SK-N-SH (cell line): ENCODE measurements around the gene CHST1.

Experiments used
- CTCF ChIP-seq: fragments of 200-600 bp; sonication (generic); IDR thresholded peaks from 2 replicates; pipeline ENCODE4 v1.6.1; 2017; ENCODE audit warnings: antibody characterized with exemption, mild to moderate bottlenecking, moderate library complexity
- ELF1 ChIP-seq: IDR thresholded peaks from 2 replicates; pipeline ENCODE4 v1.4.0; 2012
- NRF1 ChIP-seq: IDR thresholded peaks from 2 replicates; pipeline ENCODE4 v1.6.1; 2012; ENCODE audit warnings: low read depth, mild to moderate bottlenecking, low read length
- RCOR1 ChIP-seq: fragments of 150-350 bp; IDR thresholded peaks from 2 replicates; pipeline ENCODE4 v1.6.1; 2017; ENCODE audit warnings: antibody characterized with exemption, low read length
- REST ChIP-seq: IDR thresholded peaks from 2 replicates; pipeline ENCODE4 v1.6.1; 2012; ENCODE audit warnings: mild to moderate bottlenecking, low read depth, low read length, moderate library complexity
- RFX5 ChIP-seq: IDR thresholded peaks from 2 replicates; pipeline ENCODE4 v1.6.1; 2012; ENCODE audit warnings: mild to moderate bottlenecking, improper control_type of control experiment, low read length
- YY1 ChIP-seq: IDR thresholded peaks from 2 replicates; pipeline ENCODE4 v1.4.0; 2012; ENCODE audit warnings: low read depth, mild to moderate bottlenecking

DNA sequence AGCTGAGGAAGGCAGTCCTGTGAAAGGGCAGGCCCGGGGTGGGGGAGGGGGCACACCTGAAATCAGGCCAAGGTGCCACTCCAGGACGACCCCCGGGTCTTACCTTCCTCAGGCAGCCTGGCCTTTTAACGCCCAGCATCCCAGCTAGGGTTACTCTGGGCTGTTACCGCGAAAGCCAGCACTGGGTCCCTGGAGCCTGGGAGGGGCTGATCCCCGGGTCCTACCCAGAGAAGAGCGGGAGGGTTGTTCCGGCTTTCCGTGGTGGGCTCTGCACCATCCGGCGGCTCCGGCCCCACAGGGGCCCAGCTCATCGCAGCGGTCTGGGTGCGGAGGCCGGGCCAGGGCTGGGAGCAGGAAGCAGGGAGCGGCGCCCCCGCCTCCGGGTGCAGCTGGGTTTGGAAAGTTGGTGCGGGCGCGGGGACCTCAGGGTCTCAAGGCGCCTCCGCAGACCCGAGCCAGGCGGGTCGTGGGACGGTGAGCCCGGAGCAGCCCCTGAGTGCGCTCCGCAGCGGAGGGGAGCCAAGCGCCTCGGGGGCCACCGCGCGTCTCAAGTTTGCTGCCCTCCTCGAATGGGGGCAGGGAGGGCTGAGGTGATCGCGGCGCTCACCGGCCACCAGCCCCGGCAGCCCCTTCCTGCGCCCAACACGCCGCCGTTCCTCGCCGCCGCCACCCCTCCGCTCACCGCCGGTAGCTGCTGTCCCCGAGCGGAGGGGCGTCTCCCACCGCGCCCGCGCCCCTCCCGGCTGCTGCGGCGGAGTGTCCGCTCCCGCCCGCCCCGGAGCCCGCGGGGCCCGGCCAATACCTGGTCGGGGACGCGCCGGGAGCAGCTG lies 831 bp downstream of the CHST1 start:
- TF ChIP-seq CTCF (no peak), RCOR1 (no peak), NRF1 (no peak), ELF1 (no peak), RFX5 (no peak), REST (no peak), YY1 (no peak)
